Measurements from ENCODE around the gene WDR91. TPM values are rescaled to one million over a fixed set of nuclear protein-coding genes. Genes with fewer than 3 reads are reported as not detected.
A peak's percentile ranks its signal among the peaks of the same experiment; 100 is the strongest.

The WDR91 gene
- total RNA-seq (17.5 and 27.4 TPM in 2 replicates), polyA plus RNA-seq (6.0 and 10.7 TPM in 2 replicates), polyA minus RNA-seq (ENCODE audit: low replicate concordance) (50.4 and 61.0 TPM in 2 replicates)
- 7.6 and 12.8 TPM in 2 replicates for polyA plus RNA-seq (2012)

DNA sequence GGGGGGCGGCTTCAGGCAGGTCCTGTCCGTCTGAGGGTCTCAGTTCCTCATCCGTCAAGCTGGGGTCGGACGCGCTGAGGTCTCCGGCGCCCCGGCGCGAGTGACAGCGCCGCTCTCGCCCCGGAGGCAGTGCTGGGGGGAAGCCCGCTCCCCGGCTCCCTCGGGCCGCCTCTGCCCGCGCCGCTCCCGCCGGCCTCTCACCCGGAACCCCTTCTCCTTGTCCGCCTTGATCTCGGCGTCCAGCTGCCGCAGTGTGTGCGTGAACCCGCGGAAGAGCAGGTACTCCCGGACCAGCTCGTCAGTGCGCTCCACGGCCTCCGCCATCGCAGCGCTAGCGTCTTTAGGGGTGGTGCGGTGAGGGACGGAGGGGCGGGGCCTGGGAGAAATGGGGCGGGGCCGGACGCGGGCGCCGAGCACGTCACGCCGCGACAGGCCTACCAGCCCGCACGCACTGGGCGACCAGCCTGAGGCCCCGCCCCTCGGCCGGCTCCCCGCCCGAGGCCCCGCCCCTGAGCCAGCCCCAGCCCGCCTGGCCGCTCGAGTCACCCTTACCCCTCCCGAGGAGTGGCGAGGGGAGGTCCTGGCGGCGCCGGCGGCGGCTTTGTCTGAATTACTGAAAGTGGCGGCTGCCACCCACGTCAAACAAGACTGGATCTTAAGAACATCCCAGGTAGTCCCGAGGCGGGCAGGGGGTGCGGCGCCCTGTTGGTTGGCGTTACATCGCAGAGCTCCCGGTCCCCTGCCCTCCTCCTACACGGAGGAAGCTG, at the start of gene WDR91:
Gene WDR91, minus strand, starts transcription at position 348 of the 767 bp plus-strand sequence. Its CDS starts 24 bp downstream, at position 324.
- H3K4me1 ChIP-seq (ENCODE audit: control insufficient read depth, extremely low read depth, insufficient read depth, low read length): peaks cover 3% of the 10 kb centered on the region
- peak within 1 kb of the TSS; percentile 83 to 89 (median 87) for H3K4me3 ChIP-seq (replicated peaks in 1 of 4; ENCODE audit: control extremely low read depth in 1 of 4, insufficient read depth in 1 of 4, low read depth in 3 of 4, low read length in 4 of 4)
- peak within 1 kb of the TSS; percentile 95 for H3K9ac ChIP-seq (ENCODE audit: insufficient read depth, low read length)
- no peaks in the 10 kb centered on the region for H3K79me2 ChIP-seq (ENCODE audit: control insufficient read depth, insufficient read depth, low read length)
- peak; percentile 83 to 91 for DNase-seq (ENCODE audit: low read depth in 2 of 2)
- no peaks in the 10 kb centered on the region for H4K20me1 ChIP-seq (ENCODE audit: control insufficient read depth, extremely low read depth, insufficient read depth, low read length)
- H3K36me3 ChIP-seq (ENCODE audit: control insufficient read depth, insufficient read depth, low read length): no peaks in the 10 kb centered on the region
- H3K4me2 ChIP-seq (ENCODE audit: extremely low read depth, insufficient read depth, low read length): peak within 1 kb of the TSS; percentile 100
- no peaks in the 10 kb centered on the region for H3K9me3 ChIP-seq (ENCODE audit: control insufficient read depth, insufficient read depth, low read depth, low read length)
- H3K27ac ChIP-seq (ENCODE audit: insufficient read depth, low read length): peak within 1 kb of the TSS; percentile 92
- H3K27me3 ChIP-seq (ENCODE audit: control insufficient read depth, insufficient read depth, low read length): no peaks in the 10 kb centered on the region
- TF ChIP-seq, protein P1, sequence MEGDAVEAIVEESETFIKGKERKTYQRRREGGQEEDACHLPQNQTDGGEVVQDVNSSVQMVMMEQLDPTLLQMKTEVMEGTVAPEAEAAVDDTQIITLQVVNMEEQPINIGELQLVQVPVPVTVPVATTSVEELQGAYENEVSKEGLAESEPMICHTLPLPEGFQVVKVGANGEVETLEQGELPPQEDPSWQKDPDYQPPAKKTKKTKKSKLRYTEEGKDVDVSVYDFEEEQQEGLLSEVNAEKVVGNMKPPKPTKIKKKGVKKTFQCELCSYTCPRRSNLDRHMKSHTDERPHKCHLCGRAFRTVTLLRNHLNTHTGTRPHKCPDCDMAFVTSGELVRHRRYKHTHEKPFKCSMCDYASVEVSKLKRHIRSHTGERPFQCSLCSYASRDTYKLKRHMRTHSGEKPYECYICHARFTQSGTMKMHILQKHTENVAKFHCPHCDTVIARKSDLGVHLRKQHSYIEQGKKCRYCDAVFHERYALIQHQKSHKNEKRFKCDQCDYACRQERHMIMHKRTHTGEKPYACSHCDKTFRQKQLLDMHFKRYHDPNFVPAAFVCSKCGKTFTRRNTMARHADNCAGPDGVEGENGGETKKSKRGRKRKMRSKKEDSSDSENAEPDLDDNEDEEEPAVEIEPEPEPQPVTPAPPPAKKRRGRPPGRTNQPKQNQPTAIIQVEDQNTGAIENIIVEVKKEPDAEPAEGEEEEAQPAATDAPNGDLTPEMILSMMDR (conservative IDR thresholded peaks at IDR 0.05 in 1 of 2, IDR thresholded peaks at IDR 0.05 in 1 of 2; ENCODE audit: low read depth in 1 of 2, low read length in 2 of 2): no peak
- TF ChIP-seq EZH2 (IDR thresholded peaks at IDR 0.05; ENCODE audit: low read length, missing control alignments): no peak
- H2AFZ ChIP-seq (ENCODE audit: low read length): peak within 1 kb of the TSS; percentile 98

DNA sequence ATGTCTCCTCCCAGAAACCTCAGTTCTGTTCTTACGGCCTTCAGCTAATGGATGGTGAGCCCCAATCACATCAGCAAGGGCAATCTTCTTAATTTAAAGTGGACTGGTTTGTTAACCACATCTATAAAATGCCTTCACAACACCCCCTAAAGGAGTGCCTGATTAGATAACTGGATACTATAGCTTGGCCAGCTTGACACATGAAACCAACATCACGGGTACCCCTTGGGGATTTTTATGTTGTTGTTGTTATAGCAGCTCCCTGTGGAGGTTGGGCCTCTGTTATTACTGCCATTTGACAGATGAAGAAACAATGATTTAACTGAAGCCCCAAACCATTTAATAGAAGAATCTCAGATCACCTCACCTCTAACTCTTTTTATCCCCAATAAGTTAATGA, 49.1 kb upstream of the WDR91 start:
- Histone ChIP-seq H3K27ac (ENCODE audit: insufficient read depth, low read length) (no peak overlapping the region), H3K4me1 (ENCODE audit: control insufficient read depth, extremely low read depth, insufficient read depth, low read length) (no peaks in the 10 kb centered on the region), H3K9me3 (ENCODE audit: control insufficient read depth, insufficient read depth, low read depth, low read length) (no peaks in the 10 kb centered on the region), H3K79me2 (ENCODE audit: control insufficient read depth, insufficient read depth, low read length) (no peaks in the 10 kb centered on the region), H3K9ac (ENCODE audit: insufficient read depth, low read length) (no peak overlapping the region), H2AFZ (ENCODE audit: low read length) (no peak overlapping the region), H3K4me3 (replicated peaks in 1 of 4; ENCODE audit: control extremely low read depth in 1 of 4, insufficient read depth in 1 of 4, low read depth in 3 of 4, low read length in 4 of 4) (no peak overlapping the region), H4K20me1 (ENCODE audit: control insufficient read depth, extremely low read depth, insufficient read depth, low read length) (no peaks in the 10 kb centered on the region), H3K36me3 (ENCODE audit: control insufficient read depth, insufficient read depth, low read length) (no peaks in the 10 kb centered on the region), H3K4me2 (ENCODE audit: extremely low read depth, insufficient read depth, low read length) (no peak overlapping the region), H3K27me3 (ENCODE audit: control insufficient read depth, insufficient read depth, low read length) (no peaks in the 10 kb centered on the region)
- DNase-seq (ENCODE audit: low read depth in 2 of 2): no peak
- TF ChIP-seq, protein P1 (conservative IDR thresholded peaks at IDR 0.05 in 1 of 2, IDR thresholded peaks at IDR 0.05 in 1 of 2; ENCODE audit: low read depth in 1 of 2, low read length in 2 of 2): no peak
- no peak for TF ChIP-seq EZH2 (IDR thresholded peaks at IDR 0.05; ENCODE audit: low read length, missing control alignments)

DNA sequence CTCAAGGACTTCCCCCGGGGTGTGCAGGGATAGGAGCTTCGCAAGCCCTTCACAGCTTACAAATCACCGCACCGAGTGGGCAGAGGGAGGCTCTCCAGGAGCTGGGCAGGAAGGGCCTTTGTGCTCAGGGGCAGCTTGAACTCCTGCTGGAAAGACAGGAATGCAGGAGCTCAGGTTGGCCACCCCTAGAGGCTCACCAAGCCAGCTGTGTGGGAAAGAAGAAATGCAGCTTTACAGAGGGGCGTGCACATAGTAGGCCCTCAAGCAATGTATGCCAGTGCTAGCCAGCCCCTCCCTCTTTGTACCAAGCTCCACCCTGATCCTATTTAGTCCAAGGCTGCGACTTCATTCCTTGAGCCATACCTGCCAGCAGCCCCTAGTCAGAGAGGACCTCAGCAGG, 48.4 kb upstream of the WDR91 start:
- no peaks in the 10 kb centered on the region for H3K27me3 ChIP-seq (ENCODE audit: control insufficient read depth, insufficient read depth, low read length)
- no peak overlapping the region for H3K9ac ChIP-seq (ENCODE audit: insufficient read depth, low read length)
- H3K4me2 ChIP-seq (ENCODE audit: extremely low read depth, insufficient read depth, low read length): no peak overlapping the region
- H3K79me2 ChIP-seq (ENCODE audit: control insufficient read depth, insufficient read depth, low read length): no peaks in the 10 kb centered on the region
- TF ChIP-seq, protein P1 (conservative IDR thresholded peaks at IDR 0.05 in 1 of 2, IDR thresholded peaks at IDR 0.05 in 1 of 2; ENCODE audit: low read depth in 1 of 2, low read length in 2 of 2): no peak
- TF ChIP-seq EZH2 (IDR thresholded peaks at IDR 0.05; ENCODE audit: low read length, missing control alignments): no peak
- H4K20me1 ChIP-seq (ENCODE audit: control insufficient read depth, extremely low read depth, insufficient read depth, low read length): no peaks in the 10 kb centered on the region
- no peak overlapping the region for H3K4me3 ChIP-seq (replicated peaks in 1 of 4; ENCODE audit: control extremely low read depth in 1 of 4, insufficient read depth in 1 of 4, low read depth in 3 of 4, low read length in 4 of 4)
- no peaks in the 10 kb centered on the region for H3K36me3 ChIP-seq (ENCODE audit: control insufficient read depth, insufficient read depth, low read length)
- H3K27ac ChIP-seq (ENCODE audit: insufficient read depth, low read length): no peak overlapping the region
- DNase-seq (ENCODE audit: low read depth in 2 of 2): no peak
- H3K4me1 ChIP-seq (ENCODE audit: control insufficient read depth, extremely low read depth, insufficient read depth, low read length): peaks cover 1% of the 10 kb centered on the region
- no peak overlapping the region for H2AFZ ChIP-seq (ENCODE audit: low read length)
- no peaks in the 10 kb centered on the region for H3K9me3 ChIP-seq (ENCODE audit: control insufficient read depth, insufficient read depth, low read depth, low read length)
